Measurements from ENCODE around the gene SEMA3B. TPM values are rescaled to one million over a fixed set of nuclear protein-coding genes. Genes with fewer than 3 reads are reported as not detected.
A peak's percentile ranks its signal among the peaks of the same experiment; 100 is the strongest.

The SEMA3B gene
- total and polyA plus RNA-seq, 9 of the 15 experiments (the other 6 are each of a cell fraction or from before 2014, with no cell fraction given) = 0.03 to 1.8 (median 0.55) TPM; not detected in 1

DNA sequence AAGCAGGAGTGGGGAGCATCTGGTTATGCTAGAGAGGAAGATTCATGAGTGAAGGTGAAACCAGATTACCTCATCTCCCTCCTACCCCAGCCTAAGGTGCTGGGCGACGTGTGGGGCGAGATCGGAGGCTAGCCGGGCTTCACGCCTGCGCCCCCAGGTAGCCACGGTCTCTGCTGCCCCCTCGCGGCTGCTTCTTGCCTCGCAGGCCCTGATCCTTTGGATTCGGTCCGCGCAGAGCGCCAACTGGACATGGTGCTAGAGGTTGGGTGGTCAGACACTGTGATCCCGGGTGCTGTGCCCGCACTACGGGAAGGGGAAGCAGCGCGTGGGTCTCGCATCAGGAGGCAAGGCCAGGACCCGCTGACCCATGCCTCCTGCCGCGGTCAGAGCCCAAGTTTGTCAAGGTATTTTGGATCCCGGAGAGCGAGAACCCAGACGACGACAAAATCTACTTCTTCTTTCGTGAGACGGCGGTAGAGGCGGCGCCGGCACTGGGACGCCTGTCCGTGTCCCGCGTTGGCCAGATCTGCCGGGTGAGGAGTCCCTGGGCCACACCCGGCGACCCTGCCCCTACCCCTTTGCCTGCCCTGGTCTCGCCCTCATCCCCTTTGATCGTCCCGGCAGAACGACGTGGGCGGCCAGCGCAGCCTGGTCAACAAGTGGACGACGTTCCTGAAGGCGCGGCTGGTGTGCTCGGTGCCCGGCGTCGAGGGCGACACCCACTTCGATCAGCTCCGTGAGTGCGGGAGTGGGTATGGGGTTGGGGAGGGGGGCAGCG, 4.2 kb downstream of the SEMA3B start (continued):
- no peak for TF ChIP-seq ZNF3 (CRISPR knock-in tag; IDR thresholded peaks at IDR 0.05)
- TF ChIP-seq ZNF24 (IDR thresholded peaks at IDR 0.05) = no peak
- TF ChIP-seq, protein P1, sequence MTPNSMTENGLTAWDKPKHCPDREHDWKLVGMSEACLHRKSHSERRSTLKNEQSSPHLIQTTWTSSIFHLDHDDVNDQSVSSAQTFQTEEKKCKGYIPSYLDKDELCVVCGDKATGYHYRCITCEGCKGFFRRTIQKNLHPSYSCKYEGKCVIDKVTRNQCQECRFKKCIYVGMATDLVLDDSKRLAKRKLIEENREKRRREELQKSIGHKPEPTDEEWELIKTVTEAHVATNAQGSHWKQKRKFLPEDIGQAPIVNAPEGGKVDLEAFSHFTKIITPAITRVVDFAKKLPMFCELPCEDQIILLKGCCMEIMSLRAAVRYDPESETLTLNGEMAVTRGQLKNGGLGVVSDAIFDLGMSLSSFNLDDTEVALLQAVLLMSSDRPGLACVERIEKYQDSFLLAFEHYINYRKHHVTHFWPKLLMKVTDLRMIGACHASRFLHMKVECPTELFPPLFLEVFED (CRISPR knock-in tag; conservative IDR thresholded peaks at IDR 0.05) = no peak
- TF ChIP-seq, protein P2, sequence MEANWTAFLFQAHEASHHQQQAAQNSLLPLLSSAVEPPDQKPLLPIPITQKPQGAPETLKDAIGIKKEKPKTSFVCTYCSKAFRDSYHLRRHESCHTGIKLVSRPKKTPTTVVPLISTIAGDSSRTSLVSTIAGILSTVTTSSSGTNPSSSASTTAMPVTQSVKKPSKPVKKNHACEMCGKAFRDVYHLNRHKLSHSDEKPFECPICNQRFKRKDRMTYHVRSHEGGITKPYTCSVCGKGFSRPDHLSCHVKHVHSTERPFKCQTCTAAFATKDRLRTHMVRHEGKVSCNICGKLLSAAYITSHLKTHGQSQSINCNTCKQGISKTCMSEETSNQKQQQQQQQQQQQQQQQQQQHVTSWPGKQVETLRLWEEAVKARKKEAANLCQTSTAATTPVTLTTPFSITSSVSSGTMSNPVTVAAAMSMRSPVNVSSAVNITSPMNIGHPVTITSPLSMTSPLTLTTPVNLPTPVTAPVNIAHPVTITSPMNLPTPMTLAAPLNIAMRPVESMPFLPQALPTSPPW (CRISPR knock-in tag; IDR thresholded peaks at IDR 0.05) = no peak; the same call in 1 of the 2 replicates
- TF ChIP-seq SMARCC2 (IDR thresholded peaks at IDR 0.05; ENCODE audit: low read depth) = no peak
- no peak for TF ChIP-seq TAF9B (IDR thresholded peaks at IDR 0.05; ENCODE audit: partially characterized antibody)
- no peak for TF ChIP-seq KLF13 (tag; IDR thresholded peaks at IDR 0.05; ENCODE audit: borderline replicate concordance, low read depth)
- TF ChIP-seq, protein P3, sequence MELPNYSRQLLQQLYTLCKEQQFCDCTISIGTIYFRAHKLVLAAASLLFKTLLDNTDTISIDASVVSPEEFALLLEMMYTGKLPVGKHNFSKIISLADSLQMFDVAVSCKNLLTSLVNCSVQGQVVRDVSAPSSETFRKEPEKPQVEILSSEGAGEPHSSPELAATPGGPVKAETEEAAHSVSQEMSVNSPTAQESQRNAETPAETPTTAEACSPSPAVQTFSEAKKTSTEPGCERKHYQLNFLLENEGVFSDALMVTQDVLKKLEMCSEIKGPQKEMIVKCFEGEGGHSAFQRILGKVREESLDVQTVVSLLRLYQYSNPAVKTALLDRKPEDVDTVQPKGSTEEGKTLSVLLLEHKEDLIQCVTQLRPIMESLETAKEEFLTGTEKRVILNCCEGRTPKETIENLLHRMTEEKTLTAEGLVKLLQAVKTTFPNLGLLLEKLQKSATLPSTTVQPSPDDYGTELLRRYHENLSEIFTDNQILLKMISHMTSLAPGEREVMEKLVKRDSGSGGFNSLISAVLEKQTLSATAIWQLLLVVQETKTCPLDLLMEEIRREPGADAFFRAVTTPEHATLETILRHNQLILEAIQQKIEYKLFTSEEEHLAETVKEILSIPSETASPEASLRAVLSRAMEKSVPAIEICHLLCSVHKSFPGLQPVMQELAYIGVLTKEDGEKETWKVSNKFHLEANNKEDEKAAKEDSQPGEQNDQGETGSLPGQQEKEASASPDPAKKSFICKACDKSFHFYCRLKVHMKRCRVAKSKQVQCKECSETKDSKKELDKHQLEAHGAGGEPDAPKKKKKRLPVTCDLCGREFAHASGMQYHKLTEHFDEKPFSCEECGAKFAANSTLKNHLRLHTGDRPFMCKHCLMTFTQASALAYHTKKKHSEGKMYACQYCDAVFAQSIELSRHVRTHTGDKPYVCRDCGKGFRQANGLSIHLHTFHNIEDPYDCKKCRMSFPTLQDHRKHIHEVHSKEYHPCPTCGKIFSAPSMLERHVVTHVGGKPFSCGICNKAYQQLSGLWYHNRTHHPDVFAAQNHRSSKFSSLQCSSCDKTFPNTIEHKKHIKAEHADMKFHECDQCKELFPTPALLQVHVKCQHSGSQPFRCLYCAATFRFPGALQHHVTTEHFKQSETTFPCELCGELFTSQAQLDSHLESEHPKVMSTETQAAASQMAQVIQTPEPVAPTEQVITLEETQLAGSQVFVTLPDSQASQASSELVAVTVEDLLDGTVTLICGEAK (IDR thresholded peaks at IDR 0.05) = peak; percentile 33; the same call in 1 of the 2 replicates
- TF ChIP-seq, protein P3 (CRISPR knock-in tag; IDR thresholded peaks at IDR 0.05) = no peak
- no peak for TF ChIP-seq DNMT1 (IDR thresholded peaks at IDR 0.05)
